ENCODE data around the gene GTF2H1.
"Not testable (repeated sequence)": the region's sequence is repeated elsewhere in the genome, so short reads cannot be mapped to it uniquely, and the experiment has no call there.

The GTF2H1 gene

GRCh38 chr11:18394275-18394927 lies 72.0 kb downstream of the GTF2H1 start, which contains the start of gene LDHA:
Gene LDHA, plus strand, starts transcription at chr11:18394563. Its CDS starts 2,280 bp downstream, at chr11:18396843.
- Histone ChIP-seq H3K27me3 (replicated peaks; ENCODE audit: control insufficient read depth, insufficient read depth, low read length) (no peaks in the 10 kb centered on the region), H3K36me3 (ENCODE audit: control insufficient read depth, insufficient read depth, low read length) (peaks cover 5% of the 10 kb centered on the region; the same call in 1 of the 2 replicates), H3K4me3 (replicated peaks; ENCODE audit: low read depth, low read length) (peak within 1 kb of the TSS; percentile 96)
- DNase-seq (ENCODE audit: extremely low read depth, insufficient read length): peak; percentile 98
- TF ChIP-seq CTCF (IDR thresholded peaks at IDR 0.05; ENCODE audit: insufficient read depth, low read length, poor library complexity, severe bottlenecking): no peak

GRCh38 chr11:18394928-18395734 lies 72.8 kb downstream of the GTF2H1 start:
- DNase-seq (ENCODE audit: extremely low read depth, insufficient read length): peak; percentile 39
- peaks cover 5% of the 10 kb centered on the region; the same call in 1 of the 2 replicates for H3K36me3 ChIP-seq (ENCODE audit: control insufficient read depth, insufficient read depth, low read length)
- no peaks in the 10 kb centered on the region for H3K27me3 ChIP-seq (replicated peaks; ENCODE audit: control insufficient read depth, insufficient read depth, low read length)
- no peak for TF ChIP-seq CTCF (IDR thresholded peaks at IDR 0.05; ENCODE audit: insufficient read depth, low read length, poor library complexity, severe bottlenecking)
- H3K4me3 ChIP-seq (replicated peaks; ENCODE audit: low read depth, low read length): peak overlapping the region; percentile 96

DNA sequence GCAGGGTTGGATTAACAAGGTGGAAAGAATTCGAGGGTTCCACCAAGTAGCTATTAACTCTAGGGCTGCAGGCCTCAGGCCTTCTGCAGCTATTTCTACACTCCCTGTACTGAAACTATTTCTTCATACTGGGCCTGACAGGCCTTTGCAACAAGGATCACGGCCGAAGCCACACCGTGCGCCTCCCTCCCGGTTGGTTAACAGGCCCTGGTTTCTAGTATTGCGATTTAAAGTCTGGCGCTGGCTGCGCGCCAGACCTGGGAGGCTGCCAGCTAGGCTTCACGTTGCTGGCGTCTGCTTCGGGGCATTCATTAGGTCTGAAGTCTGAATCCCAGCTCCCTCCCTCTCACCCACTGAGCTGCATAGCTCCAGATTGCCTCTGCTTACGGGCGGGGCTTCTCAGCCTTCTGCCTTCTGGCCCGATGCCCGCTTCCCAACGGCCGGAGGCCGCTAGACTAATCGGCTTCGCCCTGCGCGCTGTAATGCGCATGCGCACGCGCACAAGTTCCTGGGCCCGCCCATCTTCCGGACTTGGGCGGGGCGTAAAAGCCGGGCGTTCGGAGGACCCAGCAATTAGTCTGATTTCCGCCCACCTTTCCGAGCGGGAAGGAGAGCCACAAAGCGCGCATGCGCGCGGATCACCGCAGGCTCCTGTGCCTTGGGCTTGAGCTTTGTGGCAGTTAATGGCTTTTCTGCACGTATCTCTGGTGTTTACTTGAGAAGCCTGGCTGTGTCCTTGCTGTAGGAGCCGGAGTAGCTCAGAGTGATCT lies 73.6 kb downstream of the GTF2H1 start:
- Histone ChIP-seq H3K27me3 (replicated peaks; ENCODE audit: control insufficient read depth, insufficient read depth, low read length) (no peaks in the 10 kb centered on the region), H3K36me3 (ENCODE audit: control insufficient read depth, insufficient read depth, low read length) (peaks cover 5% of the 10 kb centered on the region; the same call in 1 of the 2 replicates), H3K4me3 (replicated peaks; ENCODE audit: low read depth, low read length) (peak overlapping the region; percentile 96)
- peak; percentile 98 for DNase-seq (ENCODE audit: extremely low read depth, insufficient read length)
- TF ChIP-seq CTCF (IDR thresholded peaks at IDR 0.05; ENCODE audit: insufficient read depth, low read length, poor library complexity, severe bottlenecking): no peak

GRCh38 chr11:18397921-18398320 lies 75.6 kb downstream of the GTF2H1 start:
- peaks cover 10% of the 10 kb centered on the region for H3K36me3 ChIP-seq (ENCODE audit: control insufficient read depth, insufficient read depth, low read length)
- H3K27me3 ChIP-seq (replicated peaks; ENCODE audit: control insufficient read depth, insufficient read depth, low read length): no peaks in the 10 kb centered on the region
- no peak overlapping the region for H3K4me3 ChIP-seq (replicated peaks; ENCODE audit: low read depth, low read length)
- no peak for TF ChIP-seq CTCF (IDR thresholded peaks at IDR 0.05; ENCODE audit: insufficient read depth, low read length, poor library complexity, severe bottlenecking)
- DNase-seq (ENCODE audit: extremely low read depth, insufficient read length): no peak

DNA sequence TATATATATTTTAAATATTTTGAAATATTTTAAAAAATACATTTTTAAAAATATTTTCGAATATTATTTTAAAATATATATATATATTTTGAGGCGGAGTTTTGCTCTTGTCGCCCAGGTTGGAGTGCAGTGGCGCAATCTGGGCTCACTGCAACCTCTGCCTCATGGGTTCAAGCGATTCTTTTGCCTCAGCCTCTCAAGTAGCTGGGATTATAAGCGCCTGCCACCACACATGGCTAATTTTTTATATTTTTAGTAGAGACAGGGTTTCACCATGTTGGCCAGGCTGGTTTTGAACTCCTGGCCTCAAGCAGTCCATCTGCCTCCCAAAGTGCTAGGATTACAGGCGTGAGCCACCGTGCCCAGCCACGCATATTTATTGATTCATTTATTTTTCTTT lies 78.7 kb downstream of the GTF2H1 start:
- H3K27me3 ChIP-seq (replicated peaks; ENCODE audit: control insufficient read depth, insufficient read depth, low read length); DNase-seq (ENCODE audit: extremely low read depth, insufficient read length); H3K4me3 ChIP-seq (replicated peaks; ENCODE audit: low read depth, low read length): not testable (repeated sequence)
- peaks cover 17% of the 10 kb centered on the region for H3K36me3 ChIP-seq (ENCODE audit: control insufficient read depth, insufficient read depth, low read length)
